ENCODE data around the gene KIAA0319L. TPM values are rescaled to one million over a fixed set of nuclear protein-coding genes. Genes with fewer than 3 reads are reported as not detected.

The KIAA0319L gene
- total and polyA plus RNA-seq, 2 experiments from 2014 or later: 16.6 to 28.3 TPM

DNA sequence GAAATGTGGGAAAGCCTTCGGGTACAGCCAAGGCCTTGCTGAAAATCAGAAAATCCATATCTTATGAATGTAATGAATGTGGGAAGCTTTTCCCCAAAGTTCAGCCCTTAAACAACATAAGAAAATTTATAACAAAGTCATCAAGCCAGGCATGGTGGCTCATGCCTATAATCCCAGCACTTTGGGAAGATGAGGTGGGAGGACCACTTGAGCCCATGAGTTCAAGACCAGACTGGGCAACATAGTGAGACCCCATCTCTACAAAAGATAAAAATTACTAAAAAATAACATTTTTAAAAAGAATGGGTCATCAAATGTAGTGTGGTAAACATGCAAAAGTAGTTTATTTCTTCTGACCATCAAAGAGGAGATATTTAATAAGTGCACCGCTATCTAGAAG lies 45.9 kb downstream of the KIAA0319L start:
- Histone ChIP-seq H2AFZ (no peak overlapping the region), H3K9me3 (ENCODE audit: low read depth) (no peaks in the 10 kb centered on the region), H3F3A (ENCODE audit: insufficient read depth) (peaks cover 13% of the 10 kb centered on the region; the same call in 1 of the 2 replicates), H3K27me3 (replicated peaks; ENCODE audit: insufficient read depth) (no peaks in the 10 kb centered on the region), H3K4me1 (ENCODE audit: insufficient read depth) (peaks cover 9% of the 10 kb centered on the region), H3K4me3 (no peak overlapping the region), H3K36me3 (ENCODE audit: low read depth) (no peaks in the 10 kb centered on the region), H3K4me2 (ENCODE audit: unreplicated experiment) (no peak overlapping the region), H3K9ac (no peak overlapping the region), H3K27ac (no peak overlapping the region), H4K20me1 (ENCODE audit: insufficient read depth) (peaks cover 27% of the 10 kb centered on the region; the same call in 1 of the 2 replicates), H3K9me2 (ENCODE audit: insufficient read depth) (no peaks in the 10 kb centered on the region), H3K79me2 (ENCODE audit: insufficient read depth) (peaks cover 69% of the 10 kb centered on the region)
- no peak for DNase-seq
- 92 to 100% methylated on average over 2 of the region's 2 CpGs for WGBS, 2 experiments (ENCODE audit: low coverage in 1 of 2, low lambda C conversion rate in 2 of 2, missing lambda C conversion rate in 2 of 2)
- in situ Hi-C loops (cut with MboI): no loop called here
- TF ChIP-seq EZH2 (IDR thresholded peaks at IDR 0.05; ENCODE audit: insufficient read depth, poor library complexity, severe bottlenecking) (no peak), EZH2phosphoT487 (IDR thresholded peaks at IDR 0.05; ENCODE audit: insufficient read depth, low read depth) (no peak)

DNA sequence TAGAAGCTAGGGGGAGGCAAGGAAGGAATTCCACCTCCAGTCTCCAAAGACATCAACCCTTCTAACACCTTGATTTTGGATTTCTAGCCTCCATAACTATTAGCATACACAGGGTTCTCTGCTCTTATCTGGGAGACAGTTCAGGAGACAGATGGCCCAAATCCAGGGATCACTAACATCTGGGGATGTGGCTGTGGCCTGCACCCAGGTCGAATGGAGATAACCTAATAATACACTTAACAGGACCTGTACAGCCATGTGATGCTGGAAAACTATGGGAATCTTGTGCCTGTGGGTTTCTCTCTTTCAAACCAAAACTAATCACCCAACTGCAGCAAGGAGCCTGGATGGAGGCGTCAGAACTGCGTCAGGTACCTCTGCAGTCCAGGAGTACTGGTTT lies 47.6 kb downstream of the KIAA0319L start:
- Histone ChIP-seq H3K27me3 (replicated peaks; ENCODE audit: insufficient read depth) (no peaks in the 10 kb centered on the region), H3F3A (ENCODE audit: insufficient read depth) (peaks cover 25% of the 10 kb centered on the region; the same call in 1 of the 2 replicates), H3K4me2 (ENCODE audit: unreplicated experiment) (no peak overlapping the region), H3K9ac (no peak overlapping the region), H3K4me1 (ENCODE audit: insufficient read depth) (peaks cover 17% of the 10 kb centered on the region), H4K20me1 (ENCODE audit: insufficient read depth) (peaks cover 25% of the 10 kb centered on the region; the same call in 1 of the 2 replicates), H3K79me2 (ENCODE audit: insufficient read depth) (peaks cover 52% of the 10 kb centered on the region), H3K9me3 (ENCODE audit: low read depth) (no peaks in the 10 kb centered on the region), H2AFZ (no peak overlapping the region), H3K36me3 (ENCODE audit: low read depth) (no peaks in the 10 kb centered on the region), H3K4me3 (no peak overlapping the region), H3K9me2 (ENCODE audit: insufficient read depth) (no peaks in the 10 kb centered on the region), H3K27ac (no peak overlapping the region)
- DNase-seq: no peak
- WGBS, 2 experiments (ENCODE audit: low coverage in 1 of 2, low lambda C conversion rate in 2 of 2, missing lambda C conversion rate in 2 of 2): 90 to 91% methylated on average over 3 of the region's 3 CpGs
- in situ Hi-C loops (cut with MboI): no loop called here
- TF ChIP-seq EZH2phosphoT487 (IDR thresholded peaks at IDR 0.05; ENCODE audit: insufficient read depth, low read depth) (no peak), EZH2 (IDR thresholded peaks at IDR 0.05; ENCODE audit: insufficient read depth, poor library complexity, severe bottlenecking) (no peak)

DNA sequence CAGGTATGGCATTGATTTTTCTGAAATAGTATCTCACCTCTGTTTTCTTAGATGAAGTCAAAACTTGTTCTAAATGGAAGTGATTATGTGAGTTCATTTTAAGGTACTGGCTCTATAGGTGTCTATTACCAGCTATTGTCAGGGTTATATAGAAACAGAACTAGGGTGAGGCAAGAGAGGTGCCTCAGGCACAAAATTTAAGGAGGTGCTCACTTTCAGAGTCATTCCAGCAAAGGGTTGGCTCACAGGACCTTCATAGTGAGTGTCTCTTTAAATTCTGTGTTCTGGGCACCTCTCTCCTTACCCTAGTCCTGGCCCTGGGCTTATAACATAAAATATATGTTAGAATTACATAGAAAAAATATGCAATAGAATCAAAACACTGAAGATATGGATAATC lies 49.3 kb downstream of the KIAA0319L start:
- H3K27me3 ChIP-seq (replicated peaks; ENCODE audit: insufficient read depth): no peaks in the 10 kb centered on the region
- no peaks in the 10 kb centered on the region for H3K9me3 ChIP-seq (ENCODE audit: low read depth)
- no peak for TF ChIP-seq EZH2phosphoT487 (IDR thresholded peaks at IDR 0.05; ENCODE audit: insufficient read depth, low read depth)
- no peak for TF ChIP-seq EZH2 (IDR thresholded peaks at IDR 0.05; ENCODE audit: insufficient read depth, poor library complexity, severe bottlenecking)
- H3K4me3 ChIP-seq: no peak overlapping the region
- H3K9me2 ChIP-seq (ENCODE audit: insufficient read depth): no peaks in the 10 kb centered on the region
- in situ Hi-C loops (cut with MboI): no loop called here
- no peak overlapping the region for H3K9ac ChIP-seq
- H3K4me1 ChIP-seq (ENCODE audit: insufficient read depth): peaks cover 17% of the 10 kb centered on the region
- peaks cover 25% of the 10 kb centered on the region; the same call in 1 of the 2 replicates for H4K20me1 ChIP-seq (ENCODE audit: insufficient read depth)
- H3K36me3 ChIP-seq (ENCODE audit: low read depth): no peaks in the 10 kb centered on the region
- H3K27ac ChIP-seq: no peak overlapping the region
- no peak overlapping the region for H3K4me2 ChIP-seq (ENCODE audit: unreplicated experiment)
- H2AFZ ChIP-seq: no peak overlapping the region
- H3F3A ChIP-seq (ENCODE audit: insufficient read depth): peaks cover 25% of the 10 kb centered on the region; the same call in 1 of the 2 replicates
- DNase-seq: no peak
- peaks cover 41% of the 10 kb centered on the region; the same call in 1 of the 2 replicates for H3K79me2 ChIP-seq (ENCODE audit: insufficient read depth)

- peaks cover 36% of the 10 kb centered on the region; the same call in 1 of the 2 replicates for H3K79me2 ChIP-seq (ENCODE audit: insufficient read depth)
- no peaks in the 10 kb centered on the region for H3K9me3 ChIP-seq (ENCODE audit: low read depth)
- no peaks in the 10 kb centered on the region for H3K36me3 ChIP-seq (ENCODE audit: low read depth)
- 90 to 94% methylated on average over 3 of the region's 3 CpGs for WGBS, 2 experiments (ENCODE audit: low coverage in 1 of 2, low lambda C conversion rate in 2 of 2, missing lambda C conversion rate in 2 of 2)
- H2AFZ ChIP-seq: no peak overlapping the region
- TF ChIP-seq EZH2phosphoT487 (IDR thresholded peaks at IDR 0.05; ENCODE audit: insufficient read depth, low read depth) (no peak), EZH2 (IDR thresholded peaks at IDR 0.05; ENCODE audit: insufficient read depth, poor library complexity, severe bottlenecking) (no peak)
- H3F3A ChIP-seq (ENCODE audit: insufficient read depth): peaks cover 25% of the 10 kb centered on the region; the same call in 1 of the 2 replicates
- no peak overlapping the region for H3K4me3 ChIP-seq
- peaks cover 29% of the 10 kb centered on the region; the same call in 1 of the 2 replicates for H4K20me1 ChIP-seq (ENCODE audit: insufficient read depth)
- H3K9me2 ChIP-seq (ENCODE audit: insufficient read depth): no peaks in the 10 kb centered on the region
- peaks cover 17% of the 10 kb centered on the region for H3K4me1 ChIP-seq (ENCODE audit: insufficient read depth)
- H3K27ac ChIP-seq: no peak overlapping the region
- H3K27me3 ChIP-seq (replicated peaks; ENCODE audit: insufficient read depth): no peaks in the 10 kb centered on the region
- no peak overlapping the region for H3K9ac ChIP-seq
- DNase-seq: no peak
- in situ Hi-C loops (cut with MboI): no loop called here
- H3K4me2 ChIP-seq (ENCODE audit: unreplicated experiment): no peak overlapping the region
These were observed 50.0 kb downstream of the KIAA0319L start for GRCh38 chr1:35506960-35507912.
